Sigmoid colon (tissue), 7 donors: ENCODE measurements around the gene GPC6. TPM values are rescaled to one million over a fixed set of nuclear protein-coding genes. Genes with fewer than 3 reads are reported as not detected.
"Not testable (repeated sequence)": the region's sequence is repeated elsewhere in the genome, so short reads cannot be mapped to it uniquely, and the experiment has no call there.

Source experiments
- DNase-seq: peaks from one replicate; pipeline ENCODE4 v3.0.0-alpha.2; 2019
- H3K27ac ChIP-seq, 4 donors: fragments of 200-600 bp; sonication (generic); one replicate each; pipeline ENCODE4 v1.5.1; 2016 to 2019; ENCODE audit warnings: mild to moderate bottlenecking in 1 of 4
- H3K27me3 ChIP-seq, 3 donors: fragments of 200-600 bp; sonication (generic); one replicate each; pipeline ENCODE4 v1.5.1; 2019; ENCODE audit warnings: mild to moderate bottlenecking in 1 of 3
- H3K36me3 ChIP-seq, 4 donors: fragments of 200-600 bp; sonication (generic); one replicate each; pipeline ENCODE4 v1.5.1; 2016 to 2019
- H3K4me1 ChIP-seq, 4 donors: fragments of 200-600 bp; sonication (generic); one replicate each; pipeline ENCODE4 v1.5.1; 2017 to 2019
- H3K4me3 ChIP-seq, 4 donors: fragments of 200-600 bp; sonication (generic); one replicate each; pipeline ENCODE4 v1.5.1; 2017 to 2019; ENCODE audit warnings: mild to moderate bottlenecking in 2 of 4, moderate library complexity in 1 of 4
- H3K9me3 ChIP-seq, 4 donors: fragments of 200-600 bp in 3 of 4; sonication (generic) in 3 of 4; one replicate each; pipeline versions ENCODE4 v1.5.1 to v1.6.1; 2013 to 2019
- EP300 ChIP-seq, 4 donors: sonication (generic); formaldehyde crosslinking; IDR thresholded peaks; one replicate each; pipeline ENCODE4 v1.6.1; 2017; ENCODE audit warnings: antibody characterized with exemption in 4 of 4
- POLR2A ChIP-seq, 2 donors: fragments of 450-650 bp; IDR thresholded peaks; one replicate each; pipeline ENCODE4 v1.6.1; 2016; ENCODE audit warnings: antibody characterized with exemption in 2 of 2, mild to moderate bottlenecking in 2 of 2, moderate library complexity in 2 of 2
- POLR2AphosphoS5 ChIP-seq, 4 donors: sonication (generic); formaldehyde crosslinking; IDR thresholded peaks; one replicate each; pipeline ENCODE4 v1.6.1; 2017; ENCODE audit warnings: antibody characterized with exemption in 4 of 4
- WGBS, 2 donors: extraction: QIAGEN DNeasy Blood & Tissue Kit; methylation state at CpG; one replicate each; pipeline ENCODE4 v1.1.7; 2013; 5-methylcytosine and 5-hydroxymethylcytosine counted together
- intact Hi-C: fragments of 100-400 bp; cut with DNase I; formaldehyde crosslinking; loops from one replicate; pipeline ENCODE4 v1.15.1; 2023
- polyA plus RNA-seq, 3 donors: library from polyadenylated mRNA; stranded (reverse); fragments of 200-250 nt; gene quantifications; one replicate each; pipeline ENCODE4 v1.2.3, GENCODE V29; 2013
- total RNA-seq, 4 donors: library from RNA; depleted of rRNA; stranded (reverse); fragments of >200 nt; gene quantifications; one replicate each; pipeline ENCODE4 v1.1.0, GENCODE V29; 2016
- TF ChIP-seq, protein P1 (sequence below), 4 experiments: fragments of 450-650 bp in 3 of 4; fragments of 200-600 bp in 1 of 4; IDR thresholded peaks; one replicate each; pipeline ENCODE4 v1.5.1; 2016 to 2019; ENCODE audit warnings: antibody characterized with exemption in 4 of 4, mild to moderate bottlenecking in 3 of 4, moderate library complexity in 2 of 4
- donor health status: healthy with polysubstance abuse.
- donor health status: Bipolar disorder and iron deficiency.
- donor health status: healthy.

The GPC6 gene
- total and polyA plus RNA-seq, 7 donors = 0.23 to 27.5 (median 14.4) TPM

DNA sequence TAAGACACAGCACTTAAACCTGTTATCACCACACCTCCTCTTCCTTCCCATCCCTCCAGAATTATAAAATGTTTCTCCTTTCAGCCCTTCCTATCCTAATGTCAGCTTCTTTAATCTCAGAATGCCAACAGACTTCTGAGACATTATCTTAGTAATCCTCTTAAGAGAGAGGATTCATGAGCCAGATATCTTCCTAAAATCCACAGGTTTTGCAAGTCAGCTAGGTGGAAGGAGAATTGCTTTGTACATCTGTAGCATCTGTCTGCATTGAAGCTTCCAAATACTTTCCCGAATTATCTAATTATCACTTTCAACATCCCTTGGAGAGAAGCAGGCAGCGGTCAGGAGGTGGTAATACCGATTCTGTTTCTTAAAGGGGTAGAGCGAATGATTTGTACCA, 1073.8 kb downstream of the GPC6 start:
- Histone ChIP-seq H3K4me1 (peaks cover 0 to 10% (median 6%) of the 10 kb centered on the region in 4 donors), H3K36me3 (no peaks in the 10 kb centered on the region), H3K27me3 (no peaks in the 10 kb centered on the region), H3K4me3 (no peak overlapping the region), H3K27ac (no peak overlapping the region), H3K9me3 (no peaks in the 10 kb centered on the region)
- intact Hi-C loops = no loop called here
- WGBS, 2 donors = 82 to 87% methylated on average over 4 of the region's 4 CpGs
- DNase-seq = no peak
- no peak for TF ChIP-seq EP300 (IDR thresholded peaks at IDR 0.05)
- TF ChIP-seq POLR2AphosphoS5 (IDR thresholded peaks at IDR 0.05) = no peak
- TF ChIP-seq, protein P1, sequence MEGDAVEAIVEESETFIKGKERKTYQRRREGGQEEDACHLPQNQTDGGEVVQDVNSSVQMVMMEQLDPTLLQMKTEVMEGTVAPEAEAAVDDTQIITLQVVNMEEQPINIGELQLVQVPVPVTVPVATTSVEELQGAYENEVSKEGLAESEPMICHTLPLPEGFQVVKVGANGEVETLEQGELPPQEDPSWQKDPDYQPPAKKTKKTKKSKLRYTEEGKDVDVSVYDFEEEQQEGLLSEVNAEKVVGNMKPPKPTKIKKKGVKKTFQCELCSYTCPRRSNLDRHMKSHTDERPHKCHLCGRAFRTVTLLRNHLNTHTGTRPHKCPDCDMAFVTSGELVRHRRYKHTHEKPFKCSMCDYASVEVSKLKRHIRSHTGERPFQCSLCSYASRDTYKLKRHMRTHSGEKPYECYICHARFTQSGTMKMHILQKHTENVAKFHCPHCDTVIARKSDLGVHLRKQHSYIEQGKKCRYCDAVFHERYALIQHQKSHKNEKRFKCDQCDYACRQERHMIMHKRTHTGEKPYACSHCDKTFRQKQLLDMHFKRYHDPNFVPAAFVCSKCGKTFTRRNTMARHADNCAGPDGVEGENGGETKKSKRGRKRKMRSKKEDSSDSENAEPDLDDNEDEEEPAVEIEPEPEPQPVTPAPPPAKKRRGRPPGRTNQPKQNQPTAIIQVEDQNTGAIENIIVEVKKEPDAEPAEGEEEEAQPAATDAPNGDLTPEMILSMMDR (IDR thresholded peaks at IDR 0.05) = no peak
- TF ChIP-seq POLR2A (IDR thresholded peaks at IDR 0.05) = no peak

DNA sequence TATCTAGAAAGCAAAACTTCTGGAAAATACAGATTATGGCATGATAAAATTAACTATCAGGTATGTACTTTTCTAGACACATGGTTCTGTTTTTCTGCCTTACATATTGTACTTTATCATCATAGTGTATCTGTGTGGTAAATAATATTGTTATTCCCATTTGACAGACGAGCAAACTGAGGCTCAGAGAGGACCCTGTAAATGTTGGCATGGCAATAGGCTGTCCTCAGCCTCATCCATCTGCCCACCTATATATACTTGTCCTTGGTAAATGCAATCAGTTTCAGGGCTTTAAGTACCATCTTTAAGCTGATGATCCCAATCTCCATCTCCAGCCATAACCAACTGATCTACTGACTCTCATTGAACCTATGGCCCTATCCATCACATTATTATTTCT, 1074.9 kb downstream of the GPC6 start:
- peaks cover 0 to 17% (median 8%) of the 10 kb centered on the region in 4 donors for H3K4me1 ChIP-seq
- WGBS, 2 donors = 87 to 89% methylated on average over 1 of the region's 1 CpG
- TF ChIP-seq POLR2A (IDR thresholded peaks at IDR 0.05) (no peak), EP300 (IDR thresholded peaks at IDR 0.05) (no peak), POLR2AphosphoS5 (IDR thresholded peaks at IDR 0.05) (no peak)
- TF ChIP-seq, protein P1 (IDR thresholded peaks at IDR 0.05) = no peak
- no peaks in the 10 kb centered on the region for H3K9me3 ChIP-seq
- no peaks in the 10 kb centered on the region for H3K36me3 ChIP-seq
- intact Hi-C loops = no loop called here
- H3K27ac ChIP-seq = no peak overlapping the region
- no peak for DNase-seq
- H3K4me3 ChIP-seq = no peak overlapping the region
- H3K27me3 ChIP-seq = no peaks in the 10 kb centered on the region

DNA sequence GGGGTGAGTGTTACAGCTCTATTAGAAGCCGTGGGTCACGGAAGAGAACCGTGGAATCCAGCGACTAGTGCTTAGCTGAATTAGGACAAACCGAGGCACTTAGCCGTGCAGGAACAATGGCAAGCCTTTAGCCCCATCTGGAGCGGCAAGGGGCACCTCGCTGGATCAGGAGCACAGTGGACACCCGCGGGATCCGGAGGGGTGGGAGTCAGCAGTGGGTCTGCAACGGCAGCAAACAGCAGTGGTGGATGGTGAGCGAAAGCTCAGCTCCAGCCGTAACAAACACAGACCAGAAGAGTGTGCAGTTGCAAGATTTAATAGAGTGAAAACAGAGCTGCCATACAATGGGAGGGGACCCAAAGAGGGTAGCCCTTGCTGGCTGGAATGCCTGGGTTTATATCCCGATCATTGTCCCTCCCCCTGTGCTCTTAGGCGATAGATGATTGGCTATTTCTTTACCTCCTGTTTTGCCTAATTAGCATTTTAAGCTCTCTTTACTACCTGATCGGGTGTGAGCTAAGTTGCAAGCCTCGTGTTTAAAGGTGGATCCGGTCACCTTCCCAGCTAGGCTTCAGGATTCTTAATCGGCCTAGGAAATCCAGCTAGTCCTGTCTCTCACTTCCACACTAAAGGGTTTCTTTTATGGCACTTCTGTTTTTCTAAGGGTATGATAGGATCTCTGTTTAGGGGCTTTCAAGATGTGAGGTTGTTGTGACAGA, 1076.4 kb downstream of the GPC6 start:
- DNase-seq = not testable (repeated sequence)

DNA sequence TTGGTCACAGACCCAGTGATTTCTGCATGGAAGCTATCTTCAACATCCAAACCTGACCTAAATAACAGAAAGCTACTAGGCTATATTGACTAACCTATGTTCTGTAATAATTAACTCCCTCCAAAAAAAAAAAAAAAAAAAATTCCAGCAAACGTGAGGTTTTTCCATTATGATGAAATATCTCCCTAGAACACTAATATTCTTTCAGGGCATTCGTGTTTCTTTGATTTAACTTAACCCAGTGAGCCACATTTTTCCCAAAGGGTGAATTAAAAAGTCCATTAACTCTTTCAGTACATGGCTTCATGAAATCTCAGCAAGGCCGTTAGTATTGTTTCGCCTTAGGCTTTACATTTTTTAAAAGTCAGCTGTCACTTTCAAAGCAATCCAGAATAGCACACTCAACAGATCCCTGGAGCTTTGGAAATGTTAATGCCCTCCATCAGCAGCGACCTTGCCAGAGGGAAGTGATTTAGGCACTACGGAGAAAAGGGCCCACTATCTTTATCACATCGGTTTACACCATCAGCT, 1077.1 kb downstream of the GPC6 start:
- Histone ChIP-seq H3K27ac (no peak overlapping the region), H3K4me1 (peaks cover 0 to 17% (median 8%) of the 10 kb centered on the region in 4 donors), H3K4me3 (no peak overlapping the region), H3K36me3 (no peaks in the 10 kb centered on the region), H3K27me3 (no peaks in the 10 kb centered on the region), H3K9me3 (no peaks in the 10 kb centered on the region)
- intact Hi-C loops = no loop called here
- TF ChIP-seq POLR2AphosphoS5 (IDR thresholded peaks at IDR 0.05) (no peak), POLR2A (IDR thresholded peaks at IDR 0.05) (no peak)
- WGBS, 2 donors = 66 to 72% methylated on average over 7 of the region's 7 CpGs
- no peak for DNase-seq

More for the DNA sequence above, 1076.4 kb downstream of the GPC6 start:
- WGBS, 2 donors = 93 to 95% methylated on average over 20 of the region's 20 CpGs
- H3K9me3 ChIP-seq, intact Hi-C loops, H3K36me3 ChIP-seq, H3K4me3 ChIP-seq, H3K27ac ChIP-seq, H3K27me3 ChIP-seq: not testable (repeated sequence)
- H3K4me1 ChIP-seq = peaks cover 0 to 17% (median 8%) of the 10 kb centered on the region in 4 donors

DNA sequence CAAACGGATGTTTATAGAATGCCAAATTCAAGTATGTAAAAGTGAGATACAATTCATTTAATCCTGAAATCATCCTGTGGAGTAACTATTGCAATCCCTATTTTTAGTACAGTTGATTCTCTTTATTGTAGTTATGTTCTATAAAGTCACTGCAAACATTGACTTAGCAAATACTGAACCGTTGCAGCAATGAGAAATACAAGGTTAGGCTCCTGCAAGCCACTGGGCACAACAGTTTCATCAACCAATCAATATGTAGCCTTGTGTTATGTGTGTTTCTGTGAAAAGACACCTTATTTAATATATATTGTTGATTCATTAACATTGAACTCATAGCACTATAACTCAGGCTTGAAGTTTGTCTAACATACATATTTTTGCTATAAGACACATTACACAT, 1078.4 kb downstream of the GPC6 start:
- DNase-seq = no peak
- H3K27ac ChIP-seq = no peak overlapping the region
- no peaks in the 10 kb centered on the region for H3K36me3 ChIP-seq
- H3K4me3 ChIP-seq = no peak overlapping the region
- 13 to 61% methylated on average over 2 of the region's 2 CpGs for WGBS, 2 donors
- intact Hi-C loops = no loop called here
- H3K4me1 ChIP-seq = peaks cover 0 to 23% (median 11%) of the 10 kb centered on the region in 4 donors
- H3K27me3 ChIP-seq = no peaks in the 10 kb centered on the region
- no peaks in the 10 kb centered on the region for H3K9me3 ChIP-seq
- TF ChIP-seq, protein P1 (IDR thresholded peaks at IDR 0.05) = no peak
- TF ChIP-seq POLR2A (IDR thresholded peaks at IDR 0.05) (no peak), EP300 (IDR thresholded peaks at IDR 0.05) (no peak), POLR2AphosphoS5 (IDR thresholded peaks at IDR 0.05) (no peak)
